ENCODE measurements around the gene SLC38A9. TPM values are rescaled to one million over a fixed set of nuclear protein-coding genes. Genes with fewer than 3 reads are reported as not detected.
"Not testable (repeated sequence)": the region's sequence is repeated elsewhere in the genome, so short reads cannot be mapped to it uniquely, and the experiment has no call there.

Gene SLC38A9, protein sequence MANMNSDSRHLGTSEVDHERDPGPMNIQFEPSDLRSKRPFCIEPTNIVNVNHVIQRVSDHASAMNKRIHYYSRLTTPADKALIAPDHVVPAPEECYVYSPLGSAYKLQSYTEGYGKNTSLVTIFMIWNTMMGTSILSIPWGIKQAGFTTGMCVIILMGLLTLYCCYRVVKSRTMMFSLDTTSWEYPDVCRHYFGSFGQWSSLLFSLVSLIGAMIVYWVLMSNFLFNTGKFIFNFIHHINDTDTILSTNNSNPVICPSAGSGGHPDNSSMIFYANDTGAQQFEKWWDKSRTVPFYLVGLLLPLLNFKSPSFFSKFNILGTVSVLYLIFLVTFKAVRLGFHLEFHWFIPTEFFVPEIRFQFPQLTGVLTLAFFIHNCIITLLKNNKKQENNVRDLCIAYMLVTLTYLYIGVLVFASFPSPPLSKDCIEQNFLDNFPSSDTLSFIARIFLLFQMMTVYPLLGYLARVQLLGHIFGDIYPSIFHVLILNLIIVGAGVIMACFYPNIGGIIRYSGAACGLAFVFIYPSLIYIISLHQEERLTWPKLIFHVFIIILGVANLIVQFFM
- total RNA-seq (ENCODE audit: low replicate concordance) = 35.6 and 36.6 TPM in 2 replicates
- long read RNA-seq, transcript SLC38A9-202 (16 exons, 2,927 nt) = major isoform, 39 of 95 reads
- long read RNA-seq, partial matches to known transcripts = 7 of 95 reads
- long read RNA-seq, other reads (novel, unspliced or antisense) = 48 of 95 reads

DNA sequence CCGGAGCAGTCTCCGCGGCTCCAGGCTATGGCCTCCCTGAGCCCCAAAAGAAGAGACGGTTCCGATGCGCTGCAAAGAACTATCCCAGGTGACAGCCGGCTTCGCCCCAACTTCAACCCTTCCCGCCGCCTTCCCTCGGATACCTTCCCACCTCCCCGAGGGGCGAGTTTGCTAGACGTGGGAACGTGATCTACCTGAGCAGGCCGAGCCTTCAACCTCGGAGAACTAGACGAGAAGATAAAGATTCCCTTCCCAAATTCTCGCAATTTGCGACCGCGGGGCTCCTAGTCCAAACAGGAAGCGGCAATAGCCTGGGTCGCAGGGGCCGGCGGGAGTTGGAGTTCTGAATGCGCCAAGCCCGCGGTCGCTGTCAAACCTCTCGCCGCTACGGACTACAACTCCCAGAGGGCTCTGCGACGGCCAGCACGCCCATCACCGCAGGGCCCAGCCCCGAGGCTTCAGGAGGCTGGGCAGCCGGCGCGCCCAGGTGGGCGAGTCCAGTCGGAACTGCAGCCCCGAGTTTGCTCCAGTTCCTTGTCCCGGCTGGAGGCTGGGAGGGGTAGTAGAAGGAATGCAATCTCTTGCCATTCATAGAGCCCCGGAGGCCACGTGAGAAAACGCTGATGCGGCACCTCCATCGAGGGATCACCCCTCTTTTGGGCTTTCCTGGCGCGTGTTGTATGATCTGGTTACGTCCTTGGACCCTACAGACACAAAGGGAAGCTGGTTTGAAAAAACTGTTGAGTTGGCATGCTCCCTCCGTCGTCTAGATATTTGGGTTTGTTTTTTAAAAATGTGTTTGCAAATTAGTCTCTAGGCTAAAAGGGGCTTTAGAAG lies at the start of gene SLC38A9:
SLC38A9 (minus strand) TSS at position 302 of the 837 bp plus-strand sequence. CDS start 14,366 bp downstream, outside the sequence.
- Mint-ChIP-seq H3K9me3 (peaks cover 19% of the 10 kb centered on the region), H3K4me1 (ENCODE audit: unreplicated experiment) (peaks cover 17% of the 10 kb centered on the region), H3K27ac (peak within 1 kb of the TSS; percentile 87), H3K36me3 (peaks cover 3% of the 10 kb centered on the region), H3K4me3 (peak within 1 kb of the TSS; percentile 100), H3K27me3 (no peaks in the 10 kb centered on the region)
- DNase-seq (ENCODE audit: extremely low spot score, unreplicated experiment) = peak; percentile 96
- TF ChIP-seq CTCF (conservative IDR thresholded peaks at IDR 0.05) = no peak

- H3K9me3 Mint-ChIP-seq; H3K4me1 Mint-ChIP-seq (ENCODE audit: unreplicated experiment); H3K36me3 Mint-ChIP-seq; H3K27ac Mint-ChIP-seq; DNase-seq (ENCODE audit: extremely low spot score, unreplicated experiment); H3K4me3 Mint-ChIP-seq; H3K27me3 Mint-ChIP-seq: not testable (repeated sequence)
Observed at GRCh38 chr5:55761721-55762120, 49.6 kb upstream of the SLC38A9 start.

DNA sequence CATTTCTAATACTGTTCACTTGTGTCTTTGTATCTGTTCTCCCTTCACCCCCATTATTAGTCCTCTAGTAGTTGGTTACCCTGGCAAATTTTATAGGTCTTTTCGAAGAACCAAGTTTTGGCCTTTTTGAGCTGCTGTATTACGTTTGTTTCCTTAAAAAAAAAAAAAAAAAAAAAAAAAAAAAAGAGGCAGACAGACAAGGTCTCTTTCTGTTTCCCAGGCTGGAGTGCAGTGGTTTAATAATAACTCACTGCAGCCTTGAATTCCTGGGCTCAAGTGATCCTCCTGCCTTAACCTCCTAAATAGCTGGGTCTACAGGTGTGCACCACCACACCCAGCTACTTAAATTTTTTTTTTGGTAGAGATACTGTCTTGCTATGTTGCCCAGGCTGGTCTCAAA lies 46.6 kb upstream of the SLC38A9 start:
- Mint-ChIP-seq H3K4me1 (ENCODE audit: unreplicated experiment) (no peaks in the 10 kb centered on the region), H3K36me3 (no peaks in the 10 kb centered on the region), H3K27ac (no peak overlapping the region), H3K27me3 (no peaks in the 10 kb centered on the region), H3K4me3 (no peak overlapping the region), H3K9me3 (no peaks in the 10 kb centered on the region)
- TF ChIP-seq CTCF (conservative IDR thresholded peaks at IDR 0.05) = no peak
- no peak for DNase-seq (ENCODE audit: extremely low spot score, unreplicated experiment)

GRCh38 chr5:55758231-55758630 lies 46.1 kb upstream of the SLC38A9 start:
- no peaks in the 10 kb centered on the region for H3K27me3 Mint-ChIP-seq
- no peaks in the 10 kb centered on the region for H3K9me3 Mint-ChIP-seq
- no peak overlapping the region for H3K27ac Mint-ChIP-seq
- no peak for TF ChIP-seq CTCF (conservative IDR thresholded peaks at IDR 0.05)
- H3K36me3 Mint-ChIP-seq = no peaks in the 10 kb centered on the region
- DNase-seq (ENCODE audit: extremely low spot score, unreplicated experiment) = no peak
- H3K4me1 Mint-ChIP-seq (ENCODE audit: unreplicated experiment) = no peaks in the 10 kb centered on the region
- no peak overlapping the region for H3K4me3 Mint-ChIP-seq

GRCh38 chr5:55750499-55750898 lies 38.4 kb upstream of the SLC38A9 start:
- no peaks in the 10 kb centered on the region for H3K36me3 Mint-ChIP-seq
- H3K4me3 Mint-ChIP-seq = no peak overlapping the region
- no peak for DNase-seq (ENCODE audit: extremely low spot score, unreplicated experiment)
- H3K4me1 Mint-ChIP-seq (ENCODE audit: unreplicated experiment) = no peaks in the 10 kb centered on the region
- H3K9me3 Mint-ChIP-seq = no peaks in the 10 kb centered on the region
- no peak overlapping the region for H3K27ac Mint-ChIP-seq
- no peaks in the 10 kb centered on the region for H3K27me3 Mint-ChIP-seq
- no peak for TF ChIP-seq CTCF (conservative IDR thresholded peaks at IDR 0.05)

Data from type B pancreatic cell (in vitro differentiated cells).